ENCODE results near the gene CDA.

- TF ChIP-seq CTCF (conservative IDR thresholded peaks at IDR 0.05; ENCODE audit: low read depth in 2 of 2) (no peak), EZH2 (IDR thresholded peaks at IDR 0.05; ENCODE audit: low read depth, unreplicated experiment) (no peak), EZH2phosphoT487 (IDR thresholded peaks at IDR 0.05; ENCODE audit: unreplicated experiment) (no peak), JUNB (IDR thresholded peaks at IDR 0.05; ENCODE audit: unreplicated experiment) (no peak), NANOG (IDR thresholded peaks at IDR 0.05; ENCODE audit: borderline replicate concordance) (no peak), POLR2AphosphoS5 (IDR thresholded peaks at IDR 0.05; ENCODE audit: low read depth) (no peak), ZNF331 (CRISPR knock-in tag; IDR thresholded peaks at IDR 0.05; ENCODE audit: low read depth) (no peak), CREB1 (CRISPR knock-in tag; IDR thresholded peaks at IDR 0.05; ENCODE audit: low read depth) (no peak), STAT1 (IDR thresholded peaks at IDR 0.05; ENCODE audit: unreplicated experiment) (no peak), ZNF114 (CRISPR knock-in tag; IDR thresholded peaks at IDR 0.05) (no peak)
- TF ChIP-seq, protein P1, sequence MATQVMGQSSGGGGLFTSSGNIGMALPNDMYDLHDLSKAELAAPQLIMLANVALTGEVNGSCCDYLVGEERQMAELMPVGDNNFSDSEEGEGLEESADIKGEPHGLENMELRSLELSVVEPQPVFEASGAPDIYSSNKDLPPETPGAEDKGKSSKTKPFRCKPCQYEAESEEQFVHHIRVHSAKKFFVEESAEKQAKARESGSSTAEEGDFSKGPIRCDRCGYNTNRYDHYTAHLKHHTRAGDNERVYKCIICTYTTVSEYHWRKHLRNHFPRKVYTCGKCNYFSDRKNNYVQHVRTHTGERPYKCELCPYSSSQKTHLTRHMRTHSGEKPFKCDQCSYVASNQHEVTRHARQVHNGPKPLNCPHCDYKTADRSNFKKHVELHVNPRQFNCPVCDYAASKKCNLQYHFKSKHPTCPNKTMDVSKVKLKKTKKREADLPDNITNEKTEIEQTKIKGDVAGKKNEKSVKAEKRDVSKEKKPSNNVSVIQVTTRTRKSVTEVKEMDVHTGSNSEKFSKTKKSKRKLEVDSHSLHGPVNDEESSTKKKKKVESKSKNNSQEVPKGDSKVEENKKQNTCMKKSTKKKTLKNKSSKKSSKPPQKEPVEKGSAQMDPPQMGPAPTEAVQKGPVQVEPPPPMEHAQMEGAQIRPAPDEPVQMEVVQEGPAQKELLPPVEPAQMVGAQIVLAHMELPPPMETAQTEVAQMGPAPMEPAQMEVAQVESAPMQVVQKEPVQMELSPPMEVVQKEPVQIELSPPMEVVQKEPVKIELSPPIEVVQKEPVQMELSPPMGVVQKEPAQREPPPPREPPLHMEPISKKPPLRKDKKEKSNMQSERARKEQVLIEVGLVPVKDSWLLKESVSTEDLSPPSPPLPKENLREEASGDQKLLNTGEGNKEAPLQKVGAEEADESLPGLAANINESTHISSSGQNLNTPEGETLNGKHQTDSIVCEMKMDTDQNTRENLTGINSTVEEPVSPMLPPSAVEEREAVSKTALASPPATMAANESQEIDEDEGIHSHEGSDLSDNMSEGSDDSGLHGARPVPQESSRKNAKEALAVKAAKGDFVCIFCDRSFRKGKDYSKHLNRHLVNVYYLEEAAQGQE (IDR thresholded peaks at IDR 0.05; ENCODE audit: unreplicated experiment), result no peak
- TF ChIP-seq, protein P2, sequence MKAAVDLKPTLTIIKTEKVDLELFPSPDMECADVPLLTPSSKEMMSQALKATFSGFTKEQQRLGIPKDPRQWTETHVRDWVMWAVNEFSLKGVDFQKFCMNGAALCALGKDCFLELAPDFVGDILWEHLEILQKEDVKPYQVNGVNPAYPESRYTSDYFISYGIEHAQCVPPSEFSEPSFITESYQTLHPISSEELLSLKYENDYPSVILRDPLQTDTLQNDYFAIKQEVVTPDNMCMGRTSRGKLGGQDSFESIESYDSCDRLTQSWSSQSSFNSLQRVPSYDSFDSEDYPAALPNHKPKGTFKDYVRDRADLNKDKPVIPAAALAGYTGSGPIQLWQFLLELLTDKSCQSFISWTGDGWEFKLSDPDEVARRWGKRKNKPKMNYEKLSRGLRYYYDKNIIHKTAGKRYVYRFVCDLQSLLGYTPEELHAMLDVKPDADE (IDR thresholded peaks at IDR 0.05), result no peak
These were observed 54.2 kb downstream of the CDA start for GRCh38 chr1:20643080-20643479.

Data from GM23338 (cell line).